Stimulated activated CD8-positive, alpha-beta memory T cell treated with anti-CD3 and anti-CD28 coated beads, Interleukin-7, amount 100 ng/mL, for 4 hours (primary cell): Measurements from ENCODE around the gene POP7.
"Not testable (repeated sequence)": the region's sequence is repeated elsewhere in the genome, so short reads cannot be mapped to it uniquely, and the experiment has no call there.

Source experiments
- DNase-seq, 2 donors: peaks; one replicate each; pipeline ENCODE4 v3.0.0-alpha.2; 2020; ENCODE audit warnings: low read depth in 2 of 2

POP7 gene

DNA sequence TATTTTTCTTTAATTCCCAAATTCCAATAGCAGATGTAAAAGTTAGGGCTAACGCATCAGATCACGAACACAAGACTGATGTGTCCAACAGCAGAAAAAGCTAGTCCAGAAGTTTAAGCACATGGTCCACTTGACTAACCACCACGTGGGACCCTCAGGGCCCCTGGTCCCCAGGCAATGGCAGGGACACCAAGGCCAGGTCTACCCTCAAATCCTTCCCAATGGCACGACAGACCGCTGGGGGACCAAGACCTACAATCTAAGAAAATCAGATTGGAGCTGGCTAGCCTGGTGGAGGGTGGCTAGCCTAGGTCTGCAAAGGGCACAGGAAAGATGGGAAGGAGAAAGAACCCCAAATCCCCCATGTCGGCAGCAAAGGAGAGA lies 13.4 kb upstream of the POP7 start:
- no peak for DNase-seq

DNA sequence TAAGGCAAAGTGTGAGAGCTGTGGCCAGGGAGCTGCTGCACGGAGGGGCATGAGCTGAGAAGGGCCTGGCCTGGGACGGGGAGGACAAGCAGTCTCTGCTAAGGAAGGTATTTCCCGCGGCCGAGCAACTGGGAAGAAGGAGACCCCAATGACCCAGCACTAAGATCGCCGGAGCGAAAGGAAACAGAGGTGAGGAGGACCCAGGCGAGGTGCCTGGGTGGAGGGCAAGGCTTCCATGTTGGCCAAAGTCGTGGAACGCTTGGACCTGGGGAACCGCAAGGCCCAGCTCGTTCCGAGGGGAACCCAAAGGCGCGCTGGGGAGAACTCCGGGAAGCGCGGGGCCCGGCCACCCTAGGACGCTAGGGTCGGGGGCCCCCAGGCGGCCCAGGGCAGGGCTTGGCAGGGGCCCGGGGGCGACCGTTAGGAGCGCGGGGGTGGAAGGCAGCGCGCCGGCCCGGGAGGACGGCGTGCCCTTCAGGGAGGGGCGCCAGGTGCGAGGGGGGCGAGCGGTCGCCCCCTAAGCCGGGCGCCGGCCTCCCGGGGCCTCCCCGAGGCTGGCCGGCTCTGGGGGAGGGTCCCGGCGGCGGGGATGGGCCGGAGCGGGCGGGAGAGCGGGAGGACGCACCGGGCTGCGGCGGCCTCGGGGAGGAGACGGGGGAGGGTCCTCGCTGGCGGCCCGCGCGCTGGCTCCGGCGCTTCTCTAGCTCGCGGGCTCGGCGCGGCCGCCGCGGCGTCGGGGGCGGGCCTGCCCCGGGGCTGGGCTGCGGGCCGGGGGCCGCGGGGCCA lies 12.4 kb upstream of the POP7 start:
- DNase-seq = no peak

GRCh38 chr7:100694098-100694745 lies 11.7 kb upstream of the POP7 start, which contains the start of gene GIGYF1:
Gene GIGYF1 (minus strand): TSS chr7:100694250. CDS start chr7:100688238, 6,012 bp downstream.
- peak; percentile 39 to 64 for DNase-seq

DNA sequence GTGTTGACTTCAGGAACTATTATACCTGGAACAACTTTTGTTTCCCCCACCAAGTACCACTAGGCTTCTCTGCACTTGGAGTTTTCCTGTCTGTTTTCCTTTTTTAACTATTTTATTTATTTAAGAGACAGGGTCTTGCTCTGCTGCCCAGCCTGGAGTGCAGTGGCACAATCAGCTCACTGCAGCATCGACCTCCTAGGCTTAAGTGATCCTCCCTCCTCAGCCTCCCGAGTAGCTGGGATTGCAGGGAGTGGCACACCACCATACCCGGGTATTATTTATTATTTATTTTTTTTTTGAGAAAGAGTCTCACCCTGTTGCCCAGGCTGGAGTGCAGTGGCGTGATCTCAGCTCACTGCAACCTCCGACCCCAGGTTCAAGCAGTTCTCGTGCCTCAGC lies 9.8 kb upstream of the POP7 start:
- no peak for DNase-seq

DNA sequence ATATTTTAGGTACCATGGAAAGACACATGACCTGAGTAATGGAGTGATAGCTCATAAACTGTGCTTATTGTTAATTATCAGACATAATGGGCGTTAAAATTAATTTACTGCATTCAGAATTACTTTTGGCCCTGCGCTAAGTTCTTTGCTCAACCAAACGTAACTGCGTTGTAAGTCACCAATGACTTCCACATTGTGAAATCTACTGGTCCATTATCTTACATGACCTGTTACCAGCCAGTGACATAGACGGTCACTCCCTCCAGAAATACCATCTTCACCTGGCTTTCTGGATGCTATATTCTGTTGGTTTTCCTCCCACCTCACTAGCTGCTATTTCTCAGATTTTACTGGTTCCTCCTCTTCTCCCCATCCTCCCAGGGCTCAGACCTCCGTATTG lies 6.9 kb upstream of the POP7 start:
- no peak for DNase-seq

- not testable (repeated sequence) for DNase-seq
Measured at GRCh38 chr7:100701089-100701488, 4.8 kb upstream of the POP7 start.

DNA sequence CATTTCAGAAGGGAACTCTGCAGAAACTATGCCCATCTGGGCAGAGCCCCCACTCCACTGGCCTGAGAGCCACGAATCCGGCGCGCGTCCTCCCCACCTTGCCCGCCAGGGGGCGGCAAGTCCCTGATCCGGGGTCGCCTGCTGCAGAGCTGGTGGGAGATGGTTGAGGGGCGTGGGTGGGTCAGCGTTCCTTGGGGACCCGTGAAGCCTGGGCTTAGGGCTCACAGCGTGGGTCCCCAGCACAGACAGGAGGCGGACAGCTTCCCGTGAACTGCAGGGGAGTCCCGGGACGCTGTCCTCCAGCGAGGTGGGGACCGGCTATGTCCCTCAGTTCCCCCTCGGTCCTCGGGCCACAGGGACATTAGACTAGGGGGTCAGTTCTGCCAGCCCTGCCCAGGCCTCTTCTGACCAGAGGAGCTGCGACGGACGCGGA lies 585 bp upstream of the POP7 start:
- DNase-seq = peak; percentile 49 to 71

DNA sequence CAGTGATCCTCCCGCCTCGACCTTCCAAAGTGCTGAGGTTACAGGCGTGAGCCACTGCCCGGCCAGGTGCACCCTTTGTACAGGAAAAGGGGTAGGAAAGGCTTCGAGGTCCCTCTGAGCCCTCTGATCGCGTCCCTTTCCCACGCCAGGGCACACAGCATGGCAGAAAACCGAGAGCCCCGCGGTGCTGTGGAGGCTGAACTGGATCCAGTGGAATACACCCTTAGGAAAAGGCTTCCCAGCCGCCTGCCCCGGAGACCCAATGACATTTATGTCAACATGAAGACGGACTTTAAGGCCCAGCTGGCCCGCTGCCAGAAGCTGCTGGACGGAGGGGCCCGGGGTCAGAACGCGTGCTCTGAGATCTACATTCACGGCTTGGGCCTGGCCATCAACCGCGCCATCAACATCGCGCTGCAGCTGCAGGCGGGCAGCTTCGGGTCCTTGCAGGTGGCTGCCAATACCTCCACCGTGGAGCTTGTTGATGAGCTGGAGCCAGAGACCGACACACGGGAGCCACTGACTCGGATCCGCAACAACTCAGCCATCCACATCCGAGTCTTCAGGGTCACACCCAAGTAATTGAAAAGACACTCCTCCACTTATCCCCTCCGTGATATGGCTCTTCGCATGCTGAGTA lies 871 bp downstream of the POP7 start:
- DNase-seq = no peak

DNA sequence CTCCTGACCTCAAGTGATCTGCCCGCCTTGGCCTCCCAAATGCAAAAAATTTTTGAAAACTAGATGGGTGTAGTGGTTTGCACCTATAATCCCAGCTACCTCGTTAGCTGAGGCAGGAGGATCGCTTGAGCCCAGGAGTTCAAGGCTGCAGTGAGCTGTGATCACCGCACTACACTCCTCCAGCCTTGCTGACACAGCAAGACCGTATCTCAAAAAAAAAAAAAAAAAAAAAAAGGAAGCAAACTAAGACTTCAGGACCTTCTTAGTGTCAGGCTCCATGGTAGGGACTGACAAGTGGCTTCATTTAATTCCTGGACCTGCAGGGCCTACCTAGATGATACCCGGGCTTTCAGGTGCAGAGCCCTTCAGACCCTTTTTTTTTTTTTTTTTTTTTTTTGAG lies 2.5 kb downstream of the POP7 start:
- DNase-seq = no peak

DNA sequence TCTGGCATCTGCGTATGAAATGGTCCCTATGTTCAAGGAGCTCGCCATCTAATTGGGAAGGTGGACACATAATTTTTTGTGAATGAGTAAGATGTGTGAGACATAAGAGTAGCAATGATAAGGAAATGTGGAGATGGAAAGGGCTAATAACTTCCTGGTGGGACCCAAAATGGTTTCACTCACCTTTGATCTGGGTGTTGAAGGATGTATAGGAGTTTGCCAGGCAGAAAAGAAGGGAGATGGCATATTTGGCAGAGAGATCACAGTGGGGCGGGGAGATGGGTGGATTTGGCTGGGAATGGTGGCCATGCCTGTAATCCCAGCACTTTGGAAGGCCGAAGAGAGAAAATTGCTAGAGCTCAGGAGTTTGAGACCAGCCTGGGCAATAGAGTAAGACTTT lies 4.5 kb downstream of the POP7 start:
- no peak for DNase-seq

- no peak for DNase-seq
Measured at GRCh38 chr7:100711369-100711768, 5.4 kb downstream of the POP7 start.

DNA sequence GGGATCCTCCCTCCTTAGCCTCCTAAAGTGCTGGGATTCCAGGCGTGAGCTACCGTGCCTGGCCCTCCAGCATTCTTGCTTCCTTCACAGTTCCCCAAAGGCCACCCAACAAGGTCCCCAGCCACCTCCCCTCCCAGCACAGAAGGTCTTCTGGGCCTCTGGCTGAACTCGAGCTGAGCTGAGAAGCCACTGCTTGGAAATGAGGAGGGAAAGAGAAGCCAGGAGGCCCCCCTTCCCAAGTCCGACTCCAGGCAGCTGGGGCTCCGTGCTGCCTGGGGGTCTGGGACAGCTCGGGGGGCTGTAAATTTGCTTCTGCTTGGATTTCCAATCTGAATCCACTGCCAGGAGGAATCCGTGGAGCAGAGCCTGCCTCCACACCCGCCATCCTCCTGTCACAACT lies 8.8 kb downstream of the POP7 start:
- DNase-seq = no peak

DNA sequence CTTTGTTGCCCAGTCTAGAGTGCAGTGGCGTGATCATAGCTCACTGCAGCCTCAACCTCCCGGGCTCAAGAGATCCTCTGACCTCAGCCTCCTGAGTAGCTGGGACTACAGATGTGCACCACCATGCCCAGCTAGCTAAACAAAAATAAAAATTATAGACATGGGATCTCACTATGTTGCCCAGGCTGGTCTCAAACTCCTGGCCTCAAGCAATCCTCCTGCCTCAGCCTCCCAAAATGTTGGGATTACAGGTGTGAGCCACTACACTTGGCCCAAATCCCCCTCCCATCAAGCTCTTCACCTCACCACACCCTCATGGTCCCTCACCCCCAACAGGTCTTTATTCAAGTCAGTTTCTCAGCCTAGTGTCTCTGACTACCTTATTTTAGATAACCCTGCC lies 11.2 kb downstream of the POP7 start:
- not testable (repeated sequence) for DNase-seq

GRCh38 chr7:100719523-100720278 lies 13.8 kb downstream of the POP7 start:
- DNase-seq = no peak

- DNase-seq = no peak
Measured at GRCh38 chr7:100720279-100720670, 14.4 kb downstream of the POP7 start, which contains the start of gene EPO. Gene EPO (plus strand): TSS chr7:100720468. CDS start chr7:100720981, 513 bp downstream.

- DNase-seq = no peak
Measured at GRCh38 chr7:100720671-100721504, 15.0 kb downstream of the POP7 start.

DNA sequence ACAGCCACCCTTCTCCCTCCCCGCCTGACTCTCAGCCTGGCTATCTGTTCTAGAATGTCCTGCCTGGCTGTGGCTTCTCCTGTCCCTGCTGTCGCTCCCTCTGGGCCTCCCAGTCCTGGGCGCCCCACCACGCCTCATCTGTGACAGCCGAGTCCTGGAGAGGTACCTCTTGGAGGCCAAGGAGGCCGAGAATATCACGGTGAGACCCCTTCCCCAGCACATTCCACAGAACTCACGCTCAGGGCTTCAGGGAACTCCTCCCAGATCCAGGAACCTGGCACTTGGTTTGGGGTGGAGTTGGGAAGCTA lies 15.5 kb downstream of the POP7 start:
- DNase-seq = no peak

DNA sequence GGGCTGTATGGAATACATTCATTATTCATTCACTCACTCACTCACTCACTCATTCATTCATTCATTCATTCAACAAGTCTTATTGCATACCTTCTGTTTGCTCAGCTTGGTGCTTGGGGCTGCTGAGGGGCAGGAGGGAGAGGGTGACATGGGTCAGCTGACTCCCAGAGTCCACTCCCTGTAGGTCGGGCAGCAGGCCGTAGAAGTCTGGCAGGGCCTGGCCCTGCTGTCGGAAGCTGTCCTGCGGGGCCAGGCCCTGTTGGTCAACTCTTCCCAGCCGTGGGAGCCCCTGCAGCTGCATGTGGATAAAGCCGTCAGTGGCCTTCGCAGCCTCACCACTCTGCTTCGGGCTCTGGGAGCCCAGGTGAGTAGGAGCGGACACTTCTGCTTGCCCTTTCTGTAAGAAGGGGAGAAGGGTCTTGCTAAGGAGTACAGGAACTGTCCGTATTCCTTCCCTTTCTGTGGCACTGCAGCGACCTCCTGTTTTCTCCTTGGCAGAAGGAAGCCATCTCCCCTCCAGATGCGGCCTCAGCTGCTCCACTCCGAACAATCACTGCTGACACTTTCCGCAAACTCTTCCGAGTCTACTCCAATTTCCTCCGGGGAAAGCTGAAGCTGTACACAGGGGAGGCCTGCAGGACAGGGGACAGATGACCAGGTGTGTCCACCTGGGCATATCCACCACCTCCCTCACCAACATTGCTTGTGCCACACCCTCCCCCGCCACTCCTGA lies 16.7 kb downstream of the POP7 start:
- no peak for DNase-seq

DNA sequence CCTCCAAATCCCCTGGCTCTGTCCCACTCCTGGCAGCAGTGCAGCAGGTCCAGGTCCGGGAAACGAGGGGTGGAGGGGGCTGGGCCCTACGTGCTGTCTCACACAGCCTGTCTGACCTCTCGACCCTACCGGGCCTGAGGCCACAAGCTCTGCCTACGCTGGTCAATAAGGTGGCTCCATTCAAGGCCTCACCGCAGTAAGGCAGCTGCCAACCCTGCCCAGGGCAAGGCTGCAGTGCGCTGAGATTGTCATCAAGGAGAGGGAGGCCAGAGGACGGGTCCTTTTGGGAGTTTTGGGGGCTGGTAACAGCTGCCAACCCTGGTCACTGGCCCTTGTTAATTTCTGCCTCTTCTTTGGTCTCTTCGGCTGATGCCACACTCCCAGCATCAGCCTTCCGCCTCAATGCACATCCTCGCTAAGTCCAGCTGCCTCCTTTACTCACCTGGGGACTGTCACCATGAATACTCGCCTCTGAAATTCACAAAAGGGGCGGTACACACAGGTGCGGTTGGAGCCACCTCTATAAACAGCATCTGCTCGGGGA lies 17.9 kb downstream of the POP7 start:
- DNase-seq = no peak

GRCh38 chr7:100724364-100724763 lies 18.4 kb downstream of the POP7 start:
- DNase-seq = not testable (repeated sequence)
